SK-N-SH (cell line): ENCODE data around the gene PHPT1. TPM values are rescaled to one million over a fixed set of nuclear protein-coding genes. Genes with fewer than 3 reads are reported as not detected.

Experiments used
- CTCF ChIA-PET: fragments of 300-600, 350-600 bp; formaldehyde crosslinking; extraction: SDS; loops from one replicate; lab custom pipeline; 2021; lab: Yijun Ruan, JAX
- POLR2A ChIA-PET: fragments of 350-600 bp; sonication (Branson Sonifier 250); formaldehyde crosslinking; extraction: SDS; loops from one replicate; lab custom pipeline; 2020; ENCODE audit warnings: antibody characterized with exemption, inconsistent platforms; lab: Yijun Ruan, JAX
- DNase-seq: peaks from one replicate; pipeline ENCODE4 v3.0.0; 2012
- H2AFZ ChIP-seq: fragments of 200-600 bp; sonication (generic); 2 replicates; pipeline ENCODE4 v1.8.1; 2016; ENCODE audit warnings: antibody characterized with exemption, mild to moderate bottlenecking, low read depth
- H3F3A ChIP-seq: fragments of 200-600 bp; sonication (generic); replicated peaks from 2 replicates; pipeline ENCODE3; 2016; ENCODE audit warnings: antibody characterized with exemption, mild to moderate bottlenecking; ENCODE audit not compliant: insufficient read depth
- H3K27ac ChIP-seq, 2 experiments: fragments of 200-500 bp in 1 of 2; fragments of 200-600 bp in 1 of 2; sonication (Bioruptor generic) in 1 of 2; sonication (generic), shearing (Covaris generic) in 1 of 2; 2 replicates each; pipeline versions ENCODE4 v1.5.1 to v1.6.1; 2014 to 2016; ENCODE audit warnings: low read depth in 2 of 2, inconsistent platforms in 1 of 2, low read length in 1 of 2, mild to moderate bottlenecking in 1 of 2, mixed read lengths in 1 of 2
- H3K27me3 ChIP-seq: fragments of 200-600 bp; sonication (generic), shearing (Covaris generic); 2 replicates; pipeline ENCODE4 v1.6.1; 2016; ENCODE audit warnings: mixed run types; ENCODE audit not compliant: insufficient read depth
- H3K36me3 ChIP-seq, 2 experiments: fragments of 200-500 bp in 1 of 2; fragments of 200-600 bp in 1 of 2; sonication (Bioruptor generic) in 1 of 2; sonication (generic) in 1 of 2; replicated peaks in 1 of 2; 2 replicates each; pipeline versions ENCODE3 to v1.5.1; 2014 to 2016; ENCODE audit warnings: low read length in 1 of 2, mild to moderate bottlenecking in 1 of 2; ENCODE audit not compliant: insufficient read depth in 2 of 2, control insufficient read depth in 1 of 2
- H3K4me1 ChIP-seq, 2 experiments: fragments of 200-500 bp in 1 of 2; fragments of 200-600 bp in 1 of 2; sonication (Bioruptor generic) in 1 of 2; sonication (generic), shearing (Covaris generic) in 1 of 2; 2 replicates each; pipeline versions ENCODE4 v1.5.1 to v1.6.1; 2014 to 2016; ENCODE audit warnings: low read depth in 1 of 2, low read length in 1 of 2, mixed run types in 1 of 2; ENCODE audit not compliant: insufficient read depth in 2 of 2, control insufficient read depth in 1 of 2
- H3K4me2 ChIP-seq: fragments of 200-600 bp; sonication (generic), shearing (Covaris generic); 2 replicates; pipeline ENCODE4 v1.6.1; 2017; ENCODE audit warnings: mixed run types
- H3K4me3 ChIP-seq, 2 experiments: fragments of 200-500 bp in 1 of 2; fragments of 200-600 bp in 1 of 2; sonication (Bioruptor generic) in 1 of 2; sonication (generic), shearing (Covaris generic) in 1 of 2; 2 replicates each; pipeline versions ENCODE4 v1.5.1 to v1.8.1; 2014 to 2016; ENCODE audit warnings: low read depth in 2 of 2, inconsistent platforms in 1 of 2, low read length in 1 of 2, mild to moderate bottlenecking in 1 of 2, mixed read lengths in 1 of 2, moderate library complexity in 1 of 2
- H3K79me2 ChIP-seq: fragments of 200-600 bp; sonication (generic); 2 replicates; pipeline ENCODE4 v1.8.1; 2017; ENCODE audit warnings: mild to moderate bottlenecking; ENCODE audit not compliant: insufficient read depth
- H3K9ac ChIP-seq: fragments of 200-600 bp; sonication (generic); 2 replicates; pipeline ENCODE4 v1.6.1; 2017; ENCODE audit warnings: mixed run types
- H3K9me2 ChIP-seq: fragments of 200-600 bp; sonication (generic); 2 replicates; pipeline ENCODE4 v1.6.1; 2017; ENCODE audit warnings: mixed run types
- H3K9me3 ChIP-seq: fragments of 200-600 bp; sonication (generic); 2 replicates; pipeline ENCODE4 v1.6.1; 2017; ENCODE audit warnings: mixed run types, mild to moderate bottlenecking, moderate library complexity
- H4K20me1 ChIP-seq: fragments of 200-600 bp; sonication (generic); 2 replicates; pipeline ENCODE4 v1.6.1; 2017; ENCODE audit warnings: mild to moderate bottlenecking, mixed run types; ENCODE audit not compliant: insufficient read depth
- ELF1 ChIP-seq: IDR thresholded peaks from 2 replicates; pipeline ENCODE4 v1.4.0; 2012
- EZH2phosphoT487 ChIP-seq: fragments of 200-600 bp; sonication (generic); IDR thresholded peaks from 2 replicates; pipeline ENCODE4 v1.6.1; 2017; ENCODE audit warnings: low read depth, mixed run types, mild to moderate bottlenecking, antibody characterized with exemption, moderate library complexity, borderline replicate concordance
- RCOR1 ChIP-seq: fragments of 150-350 bp; IDR thresholded peaks from 2 replicates; pipeline ENCODE4 v1.6.1; 2017; ENCODE audit warnings: antibody characterized with exemption, low read length
- RFX5 ChIP-seq: IDR thresholded peaks from 2 replicates; pipeline ENCODE4 v1.6.1; 2012; ENCODE audit warnings: mild to moderate bottlenecking, improper control_type of control experiment, low read length
- RXRA ChIP-seq: IDR thresholded peaks from 2 replicates; pipeline ENCODE4 v1.4.0; 2012; ENCODE audit warnings: low read depth, mild to moderate bottlenecking, borderline replicate concordance
- TCF12 ChIP-seq: IDR thresholded peaks from 2 replicates; pipeline ENCODE4 v1.4.0; 2012
- YY1 ChIP-seq: IDR thresholded peaks from 2 replicates; pipeline ENCODE4 v1.4.0; 2012; ENCODE audit warnings: low read depth, mild to moderate bottlenecking
- WGBS: methylation state at CpG from one replicate; pipeline ENCODE4 v1.1.6; 2017; ENCODE audit warnings: low lambda C conversion rate; 5-methylcytosine and 5-hydroxymethylcytosine counted together
- polyA plus RNA-seq, 3 experiments: library from polyadenylated mRNA; depleted of rRNA; stranded (reverse); fragments of >200 nt; gene quantifications; 2 replicates each; pipeline ENCODE4 v1.2.3, GENCODE V29; 2012
- TF ChIP-seq, protein P1 (sequence below): IDR thresholded peaks from 2 replicates; pipeline ENCODE4 v1.6.1; 2012; ENCODE audit warnings: mild to moderate bottlenecking, low read depth, low read length, moderate library complexity
- TF ChIP-seq, protein P2 (sequence below): fragments of 200-600 bp; sonication (generic); IDR thresholded peaks from 2 replicates; pipeline ENCODE4 v1.6.1; 2017; ENCODE audit warnings: antibody characterized with exemption, mild to moderate bottlenecking, moderate library complexity
- TF ChIP-seq, protein P3 (sequence below): IDR thresholded peaks from 2 replicates; pipeline ENCODE4 v1.4.0; 2012; ENCODE audit warnings: low read depth, borderline replicate concordance

Gene PHPT1
- polyA plus RNA-seq, 1 of the 3 experiments (the other 2 are of a cell fraction), result 517 TPM

DNA sequence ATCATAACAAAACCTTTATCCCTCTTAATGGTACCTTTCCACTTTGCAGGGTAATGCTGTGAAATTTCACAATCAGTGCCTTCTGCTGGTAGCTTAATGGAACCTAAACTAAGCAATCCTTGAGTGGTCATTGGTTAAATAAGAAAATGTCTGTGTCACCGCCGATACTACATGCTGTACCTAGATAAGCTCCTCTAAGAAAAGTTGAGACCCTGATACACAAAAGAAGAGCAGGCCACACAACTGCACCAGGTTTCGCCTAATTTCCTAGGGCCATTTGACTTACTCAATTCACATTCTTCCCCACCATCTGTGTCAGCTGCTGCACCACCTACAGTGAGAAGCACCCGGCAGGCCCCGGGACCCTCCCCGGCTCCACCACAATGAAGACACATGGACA, 25.9 kb downstream of the PHPT1 start (continued):
- TF ChIP-seq TCF12, result no peak
- no peak for TF ChIP-seq RXRA

DNA sequence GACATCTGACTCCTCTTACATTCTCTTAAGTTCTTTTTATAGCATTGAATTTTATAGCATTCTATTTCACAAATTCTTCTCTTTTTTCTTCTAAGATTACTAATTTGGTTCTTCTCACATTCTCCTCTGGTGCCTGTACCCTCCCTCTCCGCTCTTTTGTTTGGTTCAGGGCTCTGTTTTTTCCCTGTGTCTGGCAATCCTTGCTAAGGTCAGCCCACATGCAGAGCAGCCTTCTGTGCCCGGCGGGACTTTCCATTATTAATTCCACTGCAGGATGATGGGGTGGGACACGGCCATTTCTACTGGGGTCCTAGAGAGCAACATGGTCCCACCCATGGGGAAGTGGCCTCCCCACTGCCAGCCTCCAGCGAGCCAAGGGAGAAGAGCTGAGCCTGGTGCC, 27.3 kb downstream of the PHPT1 start:
- TF ChIP-seq ELF1 (no peak), RFX5 (no peak), YY1 (no peak), TCF12 (no peak)
- TF ChIP-seq, protein P1, sequence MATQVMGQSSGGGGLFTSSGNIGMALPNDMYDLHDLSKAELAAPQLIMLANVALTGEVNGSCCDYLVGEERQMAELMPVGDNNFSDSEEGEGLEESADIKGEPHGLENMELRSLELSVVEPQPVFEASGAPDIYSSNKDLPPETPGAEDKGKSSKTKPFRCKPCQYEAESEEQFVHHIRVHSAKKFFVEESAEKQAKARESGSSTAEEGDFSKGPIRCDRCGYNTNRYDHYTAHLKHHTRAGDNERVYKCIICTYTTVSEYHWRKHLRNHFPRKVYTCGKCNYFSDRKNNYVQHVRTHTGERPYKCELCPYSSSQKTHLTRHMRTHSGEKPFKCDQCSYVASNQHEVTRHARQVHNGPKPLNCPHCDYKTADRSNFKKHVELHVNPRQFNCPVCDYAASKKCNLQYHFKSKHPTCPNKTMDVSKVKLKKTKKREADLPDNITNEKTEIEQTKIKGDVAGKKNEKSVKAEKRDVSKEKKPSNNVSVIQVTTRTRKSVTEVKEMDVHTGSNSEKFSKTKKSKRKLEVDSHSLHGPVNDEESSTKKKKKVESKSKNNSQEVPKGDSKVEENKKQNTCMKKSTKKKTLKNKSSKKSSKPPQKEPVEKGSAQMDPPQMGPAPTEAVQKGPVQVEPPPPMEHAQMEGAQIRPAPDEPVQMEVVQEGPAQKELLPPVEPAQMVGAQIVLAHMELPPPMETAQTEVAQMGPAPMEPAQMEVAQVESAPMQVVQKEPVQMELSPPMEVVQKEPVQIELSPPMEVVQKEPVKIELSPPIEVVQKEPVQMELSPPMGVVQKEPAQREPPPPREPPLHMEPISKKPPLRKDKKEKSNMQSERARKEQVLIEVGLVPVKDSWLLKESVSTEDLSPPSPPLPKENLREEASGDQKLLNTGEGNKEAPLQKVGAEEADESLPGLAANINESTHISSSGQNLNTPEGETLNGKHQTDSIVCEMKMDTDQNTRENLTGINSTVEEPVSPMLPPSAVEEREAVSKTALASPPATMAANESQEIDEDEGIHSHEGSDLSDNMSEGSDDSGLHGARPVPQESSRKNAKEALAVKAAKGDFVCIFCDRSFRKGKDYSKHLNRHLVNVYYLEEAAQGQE, result no peak
- TF ChIP-seq, protein P2, sequence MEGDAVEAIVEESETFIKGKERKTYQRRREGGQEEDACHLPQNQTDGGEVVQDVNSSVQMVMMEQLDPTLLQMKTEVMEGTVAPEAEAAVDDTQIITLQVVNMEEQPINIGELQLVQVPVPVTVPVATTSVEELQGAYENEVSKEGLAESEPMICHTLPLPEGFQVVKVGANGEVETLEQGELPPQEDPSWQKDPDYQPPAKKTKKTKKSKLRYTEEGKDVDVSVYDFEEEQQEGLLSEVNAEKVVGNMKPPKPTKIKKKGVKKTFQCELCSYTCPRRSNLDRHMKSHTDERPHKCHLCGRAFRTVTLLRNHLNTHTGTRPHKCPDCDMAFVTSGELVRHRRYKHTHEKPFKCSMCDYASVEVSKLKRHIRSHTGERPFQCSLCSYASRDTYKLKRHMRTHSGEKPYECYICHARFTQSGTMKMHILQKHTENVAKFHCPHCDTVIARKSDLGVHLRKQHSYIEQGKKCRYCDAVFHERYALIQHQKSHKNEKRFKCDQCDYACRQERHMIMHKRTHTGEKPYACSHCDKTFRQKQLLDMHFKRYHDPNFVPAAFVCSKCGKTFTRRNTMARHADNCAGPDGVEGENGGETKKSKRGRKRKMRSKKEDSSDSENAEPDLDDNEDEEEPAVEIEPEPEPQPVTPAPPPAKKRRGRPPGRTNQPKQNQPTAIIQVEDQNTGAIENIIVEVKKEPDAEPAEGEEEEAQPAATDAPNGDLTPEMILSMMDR, result no peak
- CTCF ChIA-PET, result no interaction called here
- Histone ChIP-seq H3K4me2 (no peak overlapping the region), H4K20me1 (no peaks in the 10 kb centered on the region), H3F3A (no peaks in the 10 kb centered on the region), H3K4me3 (no peak overlapping the region), H3K9me3 (0 out of 2 replicates have a peak, but pooled peaks cover 3% of the 10 kb centered on the region), H3K79me2 (no peaks in the 10 kb centered on the region), H3K27me3 (no peaks in the 10 kb centered on the region), H3K4me1 (no peaks in the 10 kb centered on the region), H3K9me2 (no peaks in the 10 kb centered on the region), H3K36me3 (no peaks in the 10 kb centered on the region), H3K9ac (no peak overlapping the region), H2AFZ (no peak overlapping the region), H3K27ac (no peak overlapping the region)
- POLR2A ChIA-PET, result interaction anchor here (1.1 kb wide), 1 partner anchor 18 kb away, joined by 3 read pairs; no protein-coding TSS in a partner anchor
- 72% methylated on average over 5 of the region's 5 CpGs for WGBS
- DNase-seq, result no peak

DNA sequence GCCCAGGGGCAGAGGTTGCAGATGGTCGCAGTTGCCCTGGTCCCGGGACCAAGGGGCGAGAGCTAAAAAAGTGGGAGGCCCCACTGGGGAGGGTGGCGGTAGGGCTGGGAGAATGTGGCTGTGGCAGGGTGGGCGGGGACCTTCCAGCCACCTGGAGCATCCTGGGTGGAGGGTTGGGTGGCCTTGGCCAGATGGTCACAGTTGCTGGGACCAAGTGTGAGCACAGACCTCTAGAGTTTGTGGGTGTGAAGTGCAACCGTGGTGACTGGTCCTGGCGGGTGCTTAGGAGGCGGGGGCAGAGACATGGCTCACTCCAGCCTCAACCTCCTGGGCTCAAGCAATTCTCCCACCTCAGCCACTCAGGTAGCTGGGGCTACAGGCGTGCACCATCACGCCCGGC, 31.4 kb downstream of the PHPT1 start:
- 82% methylated on average over 7 of the region's 11 CpGs for WGBS
- Histone ChIP-seq H3K27ac (no peak overlapping the region), H3F3A (no peaks in the 10 kb centered on the region), H3K79me2 (no peaks in the 10 kb centered on the region), H3K4me1 (peaks cover 0 to 6% of the 10 kb centered on the region in 2 experiments; a peak in 2 of 4 replicates), H3K4me3 (no peak overlapping the region), H3K4me2 (no peak overlapping the region), H2AFZ (no peak overlapping the region), H4K20me1 (no peaks in the 10 kb centered on the region), H3K9me3 (no peaks in the 10 kb centered on the region), H3K27me3 (no peaks in the 10 kb centered on the region), H3K36me3 (no peaks in the 10 kb centered on the region), H3K9me2 (no peaks in the 10 kb centered on the region), H3K9ac (no peak overlapping the region)
- no peak for DNase-seq
- POLR2A ChIA-PET, result no interaction called here
- no peak for TF ChIP-seq YY1
- TF ChIP-seq RCOR1, result no peak
- TF ChIP-seq EZH2phosphoT487, result no peak
- TF ChIP-seq, protein P2, result no peak
- TF ChIP-seq, protein P3, sequence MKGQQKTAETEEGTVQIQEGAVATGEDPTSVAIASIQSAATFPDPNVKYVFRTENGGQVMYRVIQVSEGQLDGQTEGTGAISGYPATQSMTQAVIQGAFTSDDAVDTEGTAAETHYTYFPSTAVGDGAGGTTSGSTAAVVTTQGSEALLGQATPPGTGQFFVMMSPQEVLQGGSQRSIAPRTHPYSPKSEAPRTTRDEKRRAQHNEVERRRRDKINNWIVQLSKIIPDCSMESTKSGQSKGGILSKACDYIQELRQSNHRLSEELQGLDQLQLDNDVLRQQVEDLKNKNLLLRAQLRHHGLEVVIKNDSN, result no peak
- CTCF ChIA-PET, result interaction anchor here (1.1 to 1.5 kb wide), 2 partner anchors 37 to 39 kb away, joined by 3 to 5 read pairs; partner anchors contain the start of gene AJM1
